Pulmonary artery endothelial cell (primary cell): Measurements from ENCODE around the gene PADI1. TPM values are rescaled to one million over a fixed set of nuclear protein-coding genes. Genes with fewer than 3 reads are reported as not detected.

Experiments
- total RNA-seq: library from RNA; depleted of rRNA; stranded (reverse); fragments of >200 nt; gene quantifications from 2 replicates; pipeline ENCODE4 v1.2.3, GENCODE V29; 2014

PADI1 gene
- total RNA-seq, 1 donor from 2014 or later: not detected

Other genes starting within 250 kb of the PADI1 start
- gene MFAP2, start 224.5 kb upstream of the PADI1 start, total RNA-seq: 12.6 and 13.7 TPM in 2 replicates
- gene ATP13A2, start 193.2 kb upstream of the PADI1 start, total RNA-seq: 41.6 and 51.7 TPM in 2 replicates
- 163 and 191 TPM in 2 replicates for gene SDHB, start 151.1 kb upstream of the PADI1 start, total RNA-seq
- not detected in 2 replicates for gene PADI2, start 85.7 kb upstream of the PADI1 start, total RNA-seq
- 0.04 TPM in 1 of 2 replicates, not detected in the other for gene PADI3, start 44.0 kb downstream of the PADI1 start, total RNA-seq
- not detected in 2 replicates for gene PADI4, start 103.1 kb downstream of the PADI1 start, total RNA-seq
- not detected in 2 replicates for gene PADI6, start 167.1 kb downstream of the PADI1 start, total RNA-seq
- 95.7 and 129 TPM in 2 replicates for gene RCC2, start 234.5 kb downstream of the PADI1 start, total RNA-seq